Spleen (tissue), 11 donors: ENCODE results near the gene SLX4. TPM values are rescaled to one million over a fixed set of nuclear protein-coding genes. Genes with fewer than 3 reads are reported as not detected.
A peak's percentile ranks its signal among the peaks of the same experiment; 100 is the strongest.

ENCODE experiments used
- DNase-seq: peaks from one replicate; pipeline ENCODE4 v3.0.0-alpha.2; 2020
- H3K27ac ChIP-seq, 8 donors: fragments of 200-600 bp; sonication (generic) in 7 of 8; 1 replicate in 4 of 8; 2 replicates in 4 of 8; pipeline versions ENCODE4 v1.5.0 to v1.8.0; 2016 to 2021; ENCODE audit warnings: inconsistent platforms in 4 of 8, mild to moderate bottlenecking in 4 of 8, moderate library complexity in 1 of 8
- H3K27me3 ChIP-seq, 7 donors: fragments of 200-600 bp; sonication (generic) in 6 of 7; replicated peaks in 1 of 7; 1 replicate in 4 of 7; 2 replicates in 3 of 7; pipeline versions ENCODE4 v1.5.0 to v1.8.0; 2016 to 2021; ENCODE audit warnings: inconsistent platforms in 3 of 7, mild to moderate bottlenecking in 1 of 7
- H3K36me3 ChIP-seq, 6 donors: fragments of 200-600 bp; sonication (generic) in 5 of 6; 1 replicate in 4 of 6; 2 replicates in 2 of 6; pipeline versions ENCODE4 v1.5.0 to v1.8.0; 2016 to 2021; ENCODE audit warnings: inconsistent platforms in 2 of 6
- H3K4me1 ChIP-seq, 6 donors: fragments of 200-600 bp; sonication (generic) in 5 of 6; 1 replicate in 3 of 6; 2 replicates in 3 of 6; pipeline versions ENCODE4 v1.5.0 to v1.8.0; 2016 to 2021; ENCODE audit warnings: inconsistent platforms in 3 of 6
- H3K4me3 ChIP-seq, 8 donors: fragments of 200-600 bp; sonication (generic) in 7 of 8; 1 replicate in 4 of 8; 2 replicates in 4 of 8; pipeline versions ENCODE4 v1.5.0 to v1.8.0; 2016 to 2021; ENCODE audit warnings: inconsistent platforms in 4 of 8, mild to moderate bottlenecking in 4 of 8, moderate library complexity in 2 of 8
- H3K9me3 ChIP-seq, 8 donors: fragments of 200-600 bp; sonication (generic) in 7 of 8; 1 replicate in 4 of 8; 2 replicates in 4 of 8; pipeline versions ENCODE4 v1.5.0 to v1.8.0; 2016 to 2021; ENCODE audit warnings: inconsistent platforms in 4 of 8
- CTCF ChIP-seq, 11 experiments: fragments of 200-600 bp in 7 of 11; fragments of 450-650 bp in 4 of 11; sonication (generic) in 4 of 11; IDR thresholded peaks in 8 of 11; conservative IDR thresholded peaks in 3 of 11; 1 replicate in 7 of 11; 2 replicates in 4 of 11; pipeline versions ENCODE4 v1.4.0 to v1.8.0; 2016 to 2021; ENCODE audit warnings: antibody characterized with exemption in 11 of 11, inconsistent platforms in 4 of 11, mild to moderate bottlenecking in 1 of 11
- POLR2A ChIP-seq, 3 donors: fragments of 450-650 bp; IDR thresholded peaks; one replicate each; pipeline ENCODE4 v1.5.1; 2017; ENCODE audit warnings: antibody characterized with exemption in 3 of 3, mild to moderate bottlenecking in 1 of 3
- POLR2AphosphoS5 ChIP-seq, 3 donors: sonication (generic); formaldehyde crosslinking; IDR thresholded peaks; one replicate each; pipeline ENCODE4 v1.5.1; 2017; ENCODE audit warnings: antibody characterized with exemption in 3 of 3
- WGBS, 5 donors: extraction: QIAGEN DNeasy Blood & Tissue Kit in 3 of 5; methylation state at CpG; one replicate each; pipeline versions ENCODE4 v1.1.5 to v1.1.7; 2013 to 2018; 5-methylcytosine and 5-hydroxymethylcytosine counted together
- intact Hi-C: fragments of 100-400 bp; cut with DNase I; formaldehyde crosslinking; loops from one replicate; pipeline ENCODE4 v1.15.0; 2023; ENCODE audit warnings: low total_unique reads
- polyA plus RNA-seq, 3 donors: library from polyadenylated mRNA; stranded (reverse); fragments of 200-250 nt; gene quantifications; one replicate each; pipeline ENCODE4 v1.2.1, GENCODE V29; 2013
- total RNA-seq, 7 donors: library from RNA; depleted of rRNA in 3 of 7; stranded (reverse); fragments of >200 nt in 3 of 7; fragmentation: NEBNext Ultra II Directional in 4 of 7; extraction: Animal tissue kit (Norgen Biotek cat#: 25700) in 4 of 7; gene quantifications; one replicate each; pipeline versions ENCODE4 v1.1.0 to v1.2.1, GENCODE V29; 2016 to 2021
- donor health status: healthy with polysubstance abuse.
- donor health status: DM: no; HTN: no; CAD: no; lungs with moderate emphysema.
- donor health status: DM: no; HTN: no; CAD: no.
- donor health status: Bipolar disorder and iron deficiency.
- donor health status: healthy.
- donor health status: DM: no; HTN: no; CAD: no.
- donor health status: DM: yes; HTN: yes; CAD: no.

SLX4 gene
- total and polyA plus RNA-seq, 10 donors = 1.8 to 8.8 (median 7.0) TPM

GRCh38 chr16:3534126-3534525 is 77.3 kb downstream of the SLX4 start:
- Histone ChIP-seq H3K27ac (no peak overlapping the region), H3K4me3 (no peak overlapping the region), H3K9me3 (no peaks in the 10 kb centered on the region), H3K36me3 (peaks cover 4 to 74% (median 41%) of the 10 kb centered on the region in 6 donors), H3K4me1 (no peaks in the 10 kb centered on the region), H3K27me3 (no peaks in the 10 kb centered on the region)
- no peak for DNase-seq
- TF ChIP-seq CTCF (IDR thresholded peaks at IDR 0.05 in 8 of 11, conservative IDR thresholded peaks at IDR 0.05 in 3 of 11) (no peak), POLR2AphosphoS5 (IDR thresholded peaks at IDR 0.05) (peak in 1 of 3 donors; percentile 51), POLR2A (IDR thresholded peaks at IDR 0.05) (no peak)
- 93 to 96% (median 95%) methylated on average over 10 of the region's 10 CpGs for whole genome bisulfite sequencing, 5 donors
- intact Hi-C loops = no loop called here

- DNase-seq = no peak
- peaks cover 4 to 71% (median 35%) of the 10 kb centered on the region in 6 donors for H3K36me3 ChIP-seq
- no peaks in the 10 kb centered on the region for H3K27me3 ChIP-seq
These were observed 78.7 kb downstream of the SLX4 start for GRCh38 chr16:3532741-3533140.

More at GRCh38 chr16:3532741-3533140, 78.7 kb downstream of the SLX4 start:
- no peak for TF ChIP-seq CTCF (IDR thresholded peaks at IDR 0.05 in 8 of 11, conservative IDR thresholded peaks at IDR 0.05 in 3 of 11)
- no peak for TF ChIP-seq POLR2AphosphoS5 (IDR thresholded peaks at IDR 0.05)
- no peak for TF ChIP-seq POLR2A (IDR thresholded peaks at IDR 0.05)
- Histone ChIP-seq H3K4me3 (no peak overlapping the region), H3K9me3 (no peaks in the 10 kb centered on the region), H3K4me1 (peaks cover 0 to under 1% (median 0%) of the 10 kb centered on the region in 6 donors), H3K27ac (no peak overlapping the region)
- 93 to 98% (median 94%) methylated on average over 12 of the region's 12 CpGs for WGBS, 5 donors
- intact Hi-C loops = no loop called here

Other genes with a start within 250 kb of the SLX4 start
- 10 to 100 TPM; 11.4 to 20.7 (median 17.4) TPM for gene ZSCAN32, start 210.6 kb downstream of the SLX4 start, total RNA-seq
- gene ZSCAN32, start 210.6 kb downstream of the SLX4 start, polyA plus RNA-seq = 1 to 10 TPM; 8.5 to 9.8 (median 9.7) TPM
- gene ZNF174, start 210.4 kb downstream of the SLX4 start, total RNA-seq = 10 to 100 TPM in 5 of 7 donors, 1 to 10 TPM in 2; 8.1 to 16.1 (median 12.5) TPM
- 1 to 10 TPM; 3.0 to 5.9 (median 5.6) TPM for gene ZNF174, start 210.4 kb downstream of the SLX4 start, polyA plus RNA-seq
- gene ZNF597, start 168.1 kb downstream of the SLX4 start, total RNA-seq = 1 to 10 TPM; 2.4 to 4.6 (median 3.7) TPM
- 1 to 10 TPM in 2 of 3 donors, under 1 TPM in 1; 0.78 to 1.3 (median 1.2) TPM for gene ZNF597, start 168.1 kb downstream of the SLX4 start, polyA plus RNA-seq
- 10 to 100 TPM; 35.0 to 85.9 (median 51.2) TPM for gene NAA60, start 167.9 kb downstream of the SLX4 start, total RNA-seq
- 10 to 100 TPM; 27.2 to 40.3 (median 33.8) TPM for gene NAA60, start 167.9 kb downstream of the SLX4 start, polyA plus RNA-seq
- not detected for gene C16orf90, start 116.1 kb downstream of the SLX4 start, total RNA-seq
- gene C16orf90, start 116.1 kb downstream of the SLX4 start, polyA plus RNA-seq = not detected
- gene CLUAP1, start 110.6 kb downstream of the SLX4 start, total RNA-seq = 10 to 100 TPM in 6 of 7 donors, 1 to 10 TPM in 1; 9.8 to 19.7 (median 14.9) TPM
- 1 to 10 TPM; 4.0 to 9.2 (median 9.0) TPM for gene CLUAP1, start 110.6 kb downstream of the SLX4 start, polyA plus RNA-seq
- 10 to 100 TPM; 21.2 to 34.0 (median 27.4) TPM for gene NLRC3, start 34.2 kb downstream of the SLX4 start, total RNA-seq
- gene NLRC3, start 34.2 kb downstream of the SLX4 start, polyA plus RNA-seq = 10 to 100 TPM in 2 of 3 donors, 1 to 10 TPM in 1; 8.6 to 15.2 (median 14.4) TPM
- gene DNASE1, start 43.1 kb upstream of the SLX4 start, total RNA-seq = 10 to 100 TPM; 23.9 to 51.9 (median 26.7) TPM
- gene DNASE1, start 43.1 kb upstream of the SLX4 start, polyA plus RNA-seq = 10 to 100 TPM in 1 of 3 donors, 1 to 10 TPM in 2; 6.1 to 16.9 (median 8.2) TPM
- gene TRAP1, start 105.9 kb upstream of the SLX4 start, total RNA-seq = 10 to 100 TPM; 33.7 to 77.5 (median 53.7) TPM
- 10 to 100 TPM; 43.4 to 97.1 (median 49.8) TPM for gene TRAP1, start 105.9 kb upstream of the SLX4 start, polyA plus RNA-seq